ENCODE measurements around the gene CYP46A1. TPM values are rescaled to one million over a fixed set of nuclear protein-coding genes. Genes with fewer than 3 reads are reported as not detected.

The CYP46A1 gene
- total and polyA plus RNA-seq, 2 donors: 0.14 to 0.62 TPM

DNA sequence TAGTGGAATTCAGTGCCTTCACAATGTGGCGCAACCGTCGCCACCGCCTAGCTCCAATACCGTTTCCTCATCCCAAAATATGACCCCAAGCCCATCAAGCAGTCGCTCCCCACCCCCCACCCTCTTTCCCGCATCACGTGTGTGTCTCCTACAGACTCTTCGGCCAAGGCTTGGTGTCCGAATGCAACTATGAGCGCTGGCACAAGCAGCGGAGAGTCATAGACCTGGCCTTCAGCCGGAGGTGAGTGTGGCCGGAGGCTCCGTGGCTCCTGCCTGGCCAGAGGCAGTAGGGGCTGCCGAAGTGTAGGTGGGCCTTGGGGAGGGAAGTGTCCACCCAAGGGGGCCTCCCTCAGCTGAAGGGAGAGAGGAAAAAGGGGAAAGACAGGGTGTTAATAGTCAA is 15.8 kb downstream of the CYP46A1 start:
- WGBS: 97% methylated on average over 16 of the region's 16 CpGs

DNA sequence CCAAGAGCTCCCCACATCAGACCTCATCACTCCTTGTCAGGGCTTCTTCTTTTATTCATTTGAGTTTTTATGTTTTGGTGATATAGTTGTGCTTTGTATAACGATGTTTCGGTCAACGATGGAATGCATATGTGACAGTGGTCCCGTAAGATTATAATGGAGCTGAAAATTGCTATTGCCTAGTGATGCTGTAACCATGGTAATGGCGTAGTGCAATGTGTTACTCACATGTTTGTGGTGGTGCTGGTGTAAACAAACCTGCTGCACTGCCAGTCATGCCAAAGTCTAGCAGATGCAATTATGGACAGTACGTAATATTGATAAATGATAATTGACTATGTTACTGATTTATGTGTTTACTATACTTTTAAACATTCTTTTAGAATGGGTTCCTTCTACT is 16.3 kb downstream of the CYP46A1 start:
- Histone ChIP-seq H3K9me3 (ENCODE audit: control insufficient read depth in 2 of 2, insufficient read depth in 1 of 2, low read length in 1 of 2) (peaks cover 6 to 17% of the 10 kb centered on the region in 2 donors), H3K27me3 (ENCODE audit: control insufficient read depth in 2 of 2, insufficient read depth in 1 of 2, low read length in 1 of 2) (no peaks in the 10 kb centered on the region), H3K4me1 (ENCODE audit: control insufficient read depth in 2 of 2, insufficient read depth in 2 of 2, low read length in 2 of 2) (no peaks in the 10 kb centered on the region), H3K36me3 (ENCODE audit: control insufficient read depth in 2 of 2, insufficient read depth in 2 of 2, low read length in 1 of 2) (no peaks in the 10 kb centered on the region), H3K27ac (ENCODE audit: low read depth in 1 of 2, low read length in 1 of 2) (no peak overlapping the region), H3K4me3 (ENCODE audit: low read length in 2 of 2) (no peak overlapping the region)
- DNase-seq (ENCODE audit: low read depth in 6 of 9, low spot score in 9 of 9): no peak
- 99% methylated on average over 6 of the region's 6 CpGs for WGBS

More for the DNA sequence above, 15.8 kb downstream of the CYP46A1 start:
- Histone ChIP-seq H3K36me3 (ENCODE audit: control insufficient read depth in 2 of 2, insufficient read depth in 2 of 2, low read length in 1 of 2) (no peaks in the 10 kb centered on the region), H3K9me3 (ENCODE audit: control insufficient read depth in 2 of 2, insufficient read depth in 1 of 2, low read length in 1 of 2) (peaks cover 6 to 14% of the 10 kb centered on the region in 2 donors), H3K4me1 (ENCODE audit: control insufficient read depth in 2 of 2, insufficient read depth in 2 of 2, low read length in 2 of 2) (no peaks in the 10 kb centered on the region), H3K4me3 (ENCODE audit: low read length in 2 of 2) (no peak overlapping the region), H3K27me3 (ENCODE audit: control insufficient read depth in 2 of 2, insufficient read depth in 1 of 2, low read length in 1 of 2) (no peaks in the 10 kb centered on the region), H3K27ac (ENCODE audit: low read depth in 1 of 2, low read length in 1 of 2) (no peak overlapping the region)
- DNase-seq (ENCODE audit: low read depth in 6 of 9, low spot score in 9 of 9): no peak

DNA sequence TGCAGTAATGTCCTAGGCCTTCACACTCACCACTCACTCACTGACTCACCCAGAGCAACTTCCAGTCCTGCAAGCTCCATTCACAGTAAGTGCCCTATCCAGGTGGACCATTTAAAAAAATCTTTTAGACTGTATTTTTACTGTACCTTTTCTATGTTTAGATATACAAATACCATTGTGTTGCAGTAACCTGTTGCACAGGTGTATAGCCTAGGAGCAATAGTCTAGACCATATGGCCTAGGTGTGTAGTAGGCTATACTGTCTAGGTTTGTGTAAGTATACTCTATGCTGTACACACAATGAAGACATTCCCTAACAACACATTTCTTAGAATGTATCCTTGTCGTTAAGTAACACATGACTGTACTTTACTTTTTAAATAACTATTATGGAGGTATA is 17.2 kb downstream of the CYP46A1 start:
- H3K27ac ChIP-seq (ENCODE audit: low read depth in 1 of 2, low read length in 1 of 2): no peak overlapping the region
- WGBS: 99% methylated on average over 1 of the region's 1 CpG
- no peaks in the 10 kb centered on the region for H3K36me3 ChIP-seq (ENCODE audit: control insufficient read depth in 2 of 2, insufficient read depth in 2 of 2, low read length in 1 of 2)

DNA sequence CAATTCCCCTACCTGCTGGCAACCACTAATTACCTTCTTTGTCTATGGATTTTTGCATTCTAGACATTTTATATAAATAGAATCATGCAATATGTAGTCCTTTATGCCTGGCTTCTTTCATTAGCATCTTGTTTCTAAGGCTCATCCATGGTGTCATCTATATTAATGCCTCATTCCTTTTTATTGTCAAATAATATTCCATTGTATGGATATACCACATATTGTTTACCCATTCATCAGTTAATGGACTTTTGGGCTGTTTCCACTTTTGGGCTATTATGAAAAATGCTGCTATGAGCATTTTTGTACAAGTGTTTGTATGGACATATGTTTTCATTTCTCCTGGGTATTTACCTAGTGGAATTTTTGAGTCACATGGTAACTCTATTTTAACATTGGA is 18.0 kb downstream of the CYP46A1 start:
- Histone ChIP-seq H3K9me3 (ENCODE audit: control insufficient read depth in 2 of 2, insufficient read depth in 1 of 2, low read length in 1 of 2) (peaks cover 6 to 17% of the 10 kb centered on the region in 2 donors), H3K36me3 (ENCODE audit: control insufficient read depth in 2 of 2, insufficient read depth in 2 of 2, low read length in 1 of 2) (no peaks in the 10 kb centered on the region), H3K4me1 (ENCODE audit: control insufficient read depth in 2 of 2, insufficient read depth in 2 of 2, low read length in 2 of 2) (no peaks in the 10 kb centered on the region), H3K27me3 (ENCODE audit: control insufficient read depth in 2 of 2, insufficient read depth in 1 of 2, low read length in 1 of 2) (no peaks in the 10 kb centered on the region), H3K4me3 (ENCODE audit: low read length in 2 of 2) (no peak overlapping the region), H3K27ac (ENCODE audit: low read depth in 1 of 2, low read length in 1 of 2) (no peak overlapping the region)
- DNase-seq (ENCODE audit: low read depth in 6 of 9, low spot score in 9 of 9): no peak

More for the DNA sequence above, 17.2 kb downstream of the CYP46A1 start:
- no peak overlapping the region for H3K4me3 ChIP-seq (ENCODE audit: low read length in 2 of 2)
- no peak for DNase-seq (ENCODE audit: low read depth in 6 of 9, low spot score in 9 of 9)
- peaks cover 6 to 17% of the 10 kb centered on the region in 2 donors for H3K9me3 ChIP-seq (ENCODE audit: control insufficient read depth in 2 of 2, insufficient read depth in 1 of 2, low read length in 1 of 2)
- H3K4me1 ChIP-seq (ENCODE audit: control insufficient read depth in 2 of 2, insufficient read depth in 2 of 2, low read length in 2 of 2): no peaks in the 10 kb centered on the region
- H3K27me3 ChIP-seq (ENCODE audit: control insufficient read depth in 2 of 2, insufficient read depth in 1 of 2, low read length in 1 of 2): no peaks in the 10 kb centered on the region

DNA sequence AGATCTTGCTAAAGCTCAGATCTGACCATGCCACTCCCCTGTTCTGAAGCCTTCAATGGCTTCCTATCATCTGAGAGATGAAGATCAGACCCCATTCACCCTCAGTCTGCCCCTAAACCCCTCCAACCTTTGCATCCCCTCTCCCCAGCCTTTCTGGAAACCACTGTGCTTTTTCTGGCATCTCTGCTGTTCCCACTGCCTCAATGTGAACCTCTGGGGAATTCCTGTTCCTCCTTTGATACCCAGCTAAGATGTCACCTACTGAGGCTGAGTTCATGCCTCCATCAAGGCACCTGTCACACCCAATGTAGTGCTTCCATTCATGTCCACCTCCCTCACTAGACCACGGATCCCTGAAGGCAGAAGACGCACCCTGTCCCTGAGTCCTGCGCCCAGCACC is 19.3 kb downstream of the CYP46A1 start:
- H3K4me3 ChIP-seq (ENCODE audit: low read length in 2 of 2): no peak overlapping the region
- no peak for DNase-seq (ENCODE audit: low read depth in 6 of 9, low spot score in 9 of 9)
- H3K27me3 ChIP-seq (ENCODE audit: control insufficient read depth in 2 of 2, insufficient read depth in 1 of 2, low read length in 1 of 2): no peaks in the 10 kb centered on the region
- no peak overlapping the region for H3K27ac ChIP-seq (ENCODE audit: low read depth in 1 of 2, low read length in 1 of 2)
- H3K4me1 ChIP-seq (ENCODE audit: control insufficient read depth in 2 of 2, insufficient read depth in 2 of 2, low read length in 2 of 2): no peaks in the 10 kb centered on the region
- H3K36me3 ChIP-seq (ENCODE audit: control insufficient read depth in 2 of 2, insufficient read depth in 2 of 2, low read length in 1 of 2): no peaks in the 10 kb centered on the region
- 97% methylated on average over 3 of the region's 3 CpGs for WGBS
- peaks cover 6 to 17% of the 10 kb centered on the region in 2 donors for H3K9me3 ChIP-seq (ENCODE audit: control insufficient read depth in 2 of 2, insufficient read depth in 1 of 2, low read length in 1 of 2)

DNA sequence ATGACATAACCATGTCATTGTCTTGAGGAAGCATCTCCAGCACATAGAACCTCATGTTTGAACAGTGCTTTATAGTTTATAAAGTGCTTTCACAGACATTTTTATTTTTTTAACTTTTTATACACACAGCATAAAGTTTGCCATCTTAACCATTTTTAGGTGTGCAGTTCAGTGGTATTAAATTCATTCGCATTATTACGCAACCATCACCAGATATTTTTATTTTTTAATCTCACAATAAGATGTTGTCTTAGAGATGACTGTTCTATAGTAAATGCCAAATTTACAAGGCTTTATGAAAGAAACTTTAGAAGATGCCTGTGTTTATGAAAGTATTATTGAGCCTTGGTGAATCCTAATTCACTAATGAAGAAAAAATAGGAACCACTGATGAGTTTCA is 19.9 kb downstream of the CYP46A1 start:
- H3K4me3 ChIP-seq (ENCODE audit: low read length in 2 of 2): no peak overlapping the region
- 96% methylated on average over 2 of the region's 2 CpGs for WGBS
- no peak overlapping the region for H3K27ac ChIP-seq (ENCODE audit: low read depth in 1 of 2, low read length in 1 of 2)
- H3K27me3 ChIP-seq (ENCODE audit: control insufficient read depth in 2 of 2, insufficient read depth in 1 of 2, low read length in 1 of 2): no peaks in the 10 kb centered on the region
- peaks cover 6 to 17% of the 10 kb centered on the region in 2 donors for H3K9me3 ChIP-seq (ENCODE audit: control insufficient read depth in 2 of 2, insufficient read depth in 1 of 2, low read length in 1 of 2)
- no peak for DNase-seq (ENCODE audit: low read depth in 6 of 9, low spot score in 9 of 9)
- H3K4me1 ChIP-seq (ENCODE audit: control insufficient read depth in 2 of 2, insufficient read depth in 2 of 2, low read length in 2 of 2): no peaks in the 10 kb centered on the region
- no peaks in the 10 kb centered on the region for H3K36me3 ChIP-seq (ENCODE audit: control insufficient read depth in 2 of 2, insufficient read depth in 2 of 2, low read length in 1 of 2)

DNA sequence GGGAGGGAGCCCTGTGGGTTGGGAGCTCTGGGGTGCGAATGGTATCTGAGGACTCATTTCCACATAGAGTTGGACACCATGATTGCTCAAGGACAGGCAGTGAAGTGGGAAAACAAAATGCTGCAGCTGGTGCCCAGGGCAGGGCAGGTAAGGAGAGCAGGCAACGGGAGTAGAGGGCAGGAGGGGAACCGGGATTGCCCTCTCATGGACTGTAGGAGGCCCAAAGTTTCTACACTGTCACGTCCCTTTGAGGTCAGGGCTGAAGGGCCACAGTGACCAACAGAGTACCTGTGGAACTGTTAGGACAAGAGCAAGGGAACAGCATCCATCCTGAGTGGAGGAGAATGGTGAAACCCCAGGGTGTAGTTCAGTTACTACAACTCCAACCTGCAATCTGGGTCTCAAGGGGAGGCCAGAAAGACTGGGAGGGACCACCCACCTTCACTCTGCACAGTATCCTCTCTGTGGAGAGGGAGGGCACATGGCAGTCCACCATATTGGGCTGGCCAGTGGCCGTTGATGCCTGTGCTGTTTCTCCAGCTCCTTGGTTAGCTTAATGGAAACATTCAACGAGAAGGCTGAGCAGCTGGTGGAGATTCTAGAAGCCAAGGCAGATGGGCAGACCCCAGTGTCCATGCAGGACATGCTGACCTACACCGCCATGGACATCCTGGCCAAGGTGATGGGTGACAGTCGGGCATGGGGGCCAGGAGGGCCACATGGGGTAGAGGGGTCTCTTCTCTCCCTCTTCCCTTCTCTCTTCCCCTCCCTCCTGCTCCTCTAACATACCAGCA is 22.2 kb downstream of the CYP46A1 start:
- Histone ChIP-seq H3K27me3 (ENCODE audit: control insufficient read depth in 2 of 2, insufficient read depth in 1 of 2, low read length in 1 of 2) (no peaks in the 10 kb centered on the region), H3K4me1 (ENCODE audit: control insufficient read depth in 2 of 2, insufficient read depth in 2 of 2, low read length in 2 of 2) (no peaks in the 10 kb centered on the region), H3K9me3 (ENCODE audit: control insufficient read depth in 2 of 2, insufficient read depth in 1 of 2, low read length in 1 of 2) (peaks cover 6 to 17% of the 10 kb centered on the region in 2 donors), H3K36me3 (ENCODE audit: control insufficient read depth in 2 of 2, insufficient read depth in 2 of 2, low read length in 1 of 2) (no peaks in the 10 kb centered on the region), H3K27ac (ENCODE audit: low read depth in 1 of 2, low read length in 1 of 2) (no peak overlapping the region), H3K4me3 (ENCODE audit: low read length in 2 of 2) (no peak overlapping the region)
- 81% methylated on average over 8 of the region's 8 CpGs for WGBS
- DNase-seq (ENCODE audit: low read depth in 6 of 9, low spot score in 9 of 9): no peak

DNA sequence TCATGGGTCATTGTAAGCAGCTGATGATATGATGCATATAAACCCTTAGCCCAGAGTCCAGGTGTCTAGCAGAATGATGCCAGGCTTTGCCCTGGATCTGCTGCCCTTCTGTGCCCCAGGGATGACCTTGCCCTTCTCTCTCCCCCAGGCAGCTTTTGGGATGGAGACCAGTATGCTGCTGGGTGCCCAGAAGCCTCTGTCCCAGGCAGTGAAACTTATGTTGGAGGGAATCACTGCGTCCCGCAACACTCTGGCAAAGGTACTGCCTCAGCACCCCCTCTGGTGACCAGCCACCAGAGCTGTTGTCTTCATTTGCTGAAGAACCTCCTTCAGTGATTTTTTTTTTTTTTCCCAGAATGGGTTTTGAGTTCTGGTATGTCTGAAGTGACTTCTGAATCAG is 23.3 kb downstream of the CYP46A1 start:
- H3K36me3 ChIP-seq (ENCODE audit: control insufficient read depth in 2 of 2, insufficient read depth in 2 of 2, low read length in 1 of 2): no peaks in the 10 kb centered on the region
- no peak overlapping the region for H3K27ac ChIP-seq (ENCODE audit: low read depth in 1 of 2, low read length in 1 of 2)
- 100% methylated on average over 2 of the region's 2 CpGs for WGBS
- no peak overlapping the region for H3K4me3 ChIP-seq (ENCODE audit: low read length in 2 of 2)
- peaks cover 6 to 17% of the 10 kb centered on the region in 2 donors for H3K9me3 ChIP-seq (ENCODE audit: control insufficient read depth in 2 of 2, insufficient read depth in 1 of 2, low read length in 1 of 2)
- no peaks in the 10 kb centered on the region for H3K4me1 ChIP-seq (ENCODE audit: control insufficient read depth in 2 of 2, insufficient read depth in 2 of 2, low read length in 2 of 2)
- no peaks in the 10 kb centered on the region for H3K27me3 ChIP-seq (ENCODE audit: control insufficient read depth in 2 of 2, insufficient read depth in 1 of 2, low read length in 1 of 2)
- DNase-seq (ENCODE audit: low read depth in 6 of 9, low spot score in 9 of 9): no peak

DNA sequence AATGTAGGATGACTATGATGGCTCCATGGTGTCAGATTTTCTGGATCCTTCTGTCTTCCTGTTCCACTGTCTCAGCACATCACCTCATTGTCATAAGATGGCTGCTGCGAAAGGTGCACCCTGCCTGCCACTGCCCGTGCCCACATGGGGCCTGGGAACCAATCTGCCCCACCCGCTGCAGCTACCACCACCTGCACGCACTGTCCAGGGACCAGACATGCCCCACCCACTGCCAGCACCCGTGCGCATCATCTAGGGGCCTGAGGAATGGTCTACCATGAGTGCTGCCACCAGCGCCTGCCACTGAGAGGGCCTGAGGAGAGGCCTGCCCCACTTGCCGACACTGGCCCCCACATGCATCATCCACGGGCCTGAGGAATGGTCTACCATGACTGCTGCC is 23.8 kb downstream of the CYP46A1 start:
- 98% methylated on average over 9 of the region's 9 CpGs for WGBS
- Histone ChIP-seq H3K27ac (ENCODE audit: low read depth in 1 of 2, low read length in 1 of 2) (no peak overlapping the region), H3K4me3 (ENCODE audit: low read length in 2 of 2) (no peak overlapping the region), H3K27me3 (ENCODE audit: control insufficient read depth in 2 of 2, insufficient read depth in 1 of 2, low read length in 1 of 2) (no peaks in the 10 kb centered on the region), H3K36me3 (ENCODE audit: control insufficient read depth in 2 of 2, insufficient read depth in 2 of 2, low read length in 1 of 2) (no peaks in the 10 kb centered on the region), H3K9me3 (ENCODE audit: control insufficient read depth in 2 of 2, insufficient read depth in 1 of 2, low read length in 1 of 2) (peaks cover 5 to 16% of the 10 kb centered on the region in 2 donors), H3K4me1 (ENCODE audit: control insufficient read depth in 2 of 2, insufficient read depth in 2 of 2, low read length in 2 of 2) (no peaks in the 10 kb centered on the region)
- no peak for DNase-seq (ENCODE audit: low read depth in 6 of 9, low spot score in 9 of 9)

Data from thymus (tissue), 11 donors.